Adipocyte (in vitro differentiated cells): ENCODE data around the gene RSU1.

Experiments
- DNase-seq: peaks from one replicate; pipeline ENCODE4 v3.0.0-alpha.2; 2015; ENCODE audit warnings: low read depth
- H3K27me3 ChIP-seq: replicated peaks from 2 replicates; pipeline ENCODE4 v1.7.0; 2013; ENCODE audit warnings: mild to moderate bottlenecking, low read length, moderate library complexity; ENCODE audit not compliant: control insufficient read depth, insufficient read depth
- H3K36me3 ChIP-seq: 2 replicates; pipeline ENCODE4 v1.7.0; 2013; ENCODE audit warnings: low read length, mild to moderate bottlenecking, moderate library complexity; ENCODE audit not compliant: control insufficient read depth, insufficient read depth, severe bottlenecking
- H3K4me1 ChIP-seq: 2 replicates; pipeline ENCODE4 v1.7.0; 2013; ENCODE audit warnings: mild to moderate bottlenecking, low read length, moderate library complexity; ENCODE audit not compliant: control insufficient read depth, insufficient read depth
- H3K4me3 ChIP-seq: 2 replicates; pipeline ENCODE4 v1.7.0; 2013; ENCODE audit warnings: mild to moderate bottlenecking, low read length, moderate library complexity
- H3K9ac ChIP-seq: 2 replicates; pipeline ENCODE4 v1.7.0; 2013; ENCODE audit warnings: mild to moderate bottlenecking, low read length, moderate library complexity
- H3K9me3 ChIP-seq: 2 replicates; pipeline ENCODE4 v1.7.0; 2013; ENCODE audit warnings: mild to moderate bottlenecking, low read length, moderate library complexity; ENCODE audit not compliant: control insufficient read depth

Gene RSU1

GRCh38 chr10:16559236-16559773, 257.9 kb downstream of the RSU1 start:
- Histone ChIP-seq H3K9me3 (peaks cover 9% of the 10 kb centered on the region), H3K9ac (no peak overlapping the region), H3K27me3 (no peaks in the 10 kb centered on the region), H3K4me3 (no peak overlapping the region), H3K36me3 (no peaks in the 10 kb centered on the region), H3K4me1 (no peaks in the 10 kb centered on the region)
- DNase-seq: no peak

- H3K27me3 ChIP-seq: peaks cover 11% of the 10 kb centered on the region
- H3K9ac ChIP-seq: no peak overlapping the region
- no peaks in the 10 kb centered on the region for H3K36me3 ChIP-seq
- no peak overlapping the region for H3K4me3 ChIP-seq
- H3K4me1 ChIP-seq: no peaks in the 10 kb centered on the region
- no peak for DNase-seq
- H3K9me3 ChIP-seq: no peaks in the 10 kb centered on the region
These were observed 269.3 kb downstream of the RSU1 start for GRCh38 chr10:16547973-16548372.

- Histone ChIP-seq H3K4me1 (no peaks in the 10 kb centered on the region), H3K27me3 (peaks cover 22% of the 10 kb centered on the region), H3K4me3 (no peak overlapping the region), H3K36me3 (no peaks in the 10 kb centered on the region), H3K9me3 (no peaks in the 10 kb centered on the region), H3K9ac (no peak overlapping the region)
- peak; percentile 63 for DNase-seq
These were observed 272.0 kb downstream of the RSU1 start for GRCh38 chr10:16545116-16545736.

GRCh38 chr10:16544591-16544990, 272.6 kb downstream of the RSU1 start:
- Histone ChIP-seq H3K4me3 (no peak overlapping the region), H3K36me3 (no peaks in the 10 kb centered on the region), H3K9ac (no peak overlapping the region), H3K4me1 (no peaks in the 10 kb centered on the region), H3K27me3 (peaks cover 24% of the 10 kb centered on the region), H3K9me3 (no peaks in the 10 kb centered on the region)
- no peak for DNase-seq

GRCh38 chr10:16544099-16544498, 273.1 kb downstream of the RSU1 start:
- H3K9me3 ChIP-seq: no peaks in the 10 kb centered on the region
- no peaks in the 10 kb centered on the region for H3K36me3 ChIP-seq
- no peaks in the 10 kb centered on the region for H3K4me1 ChIP-seq
- DNase-seq: no peak
- peaks cover 23% of the 10 kb centered on the region for H3K27me3 ChIP-seq
- no peak overlapping the region for H3K4me3 ChIP-seq
- no peak overlapping the region for H3K9ac ChIP-seq
